DND-41 (cell line): ENCODE measurements around the gene USP24.

ENCODE experiments used
- ATAC-seq: fragments of 200-7000 bp; cut with Tn5 transposase; 3 replicates; pipeline ENCODE4 v1.9.1; 2021; ENCODE audit warnings: low read depth; ENCODE audit not compliant: insufficient read depth
- DNase-seq: peaks from one replicate; pipeline ENCODE4 v3.0.0-alpha.2; 2020
- H2AFZ ChIP-seq: 2 replicates; pipeline ENCODE4 v1.6.0; 2012; ENCODE audit warnings: low read depth, low read length
- H3K27ac ChIP-seq: 2 replicates; pipeline ENCODE4 v1.5.1; 2012; ENCODE audit warnings: low read length, inconsistent platforms
- H3K27me3 ChIP-seq: fragments of 200-600 bp; sonication (generic); 2 replicates; pipeline ENCODE4 v1.6.0; 2012; ENCODE audit warnings: low read length, mild to moderate bottlenecking, inconsistent platforms; ENCODE audit not compliant: insufficient read depth, poor library complexity
- H3K36me3 ChIP-seq: 2 replicates; pipeline ENCODE4 v1.5.1; 2012; ENCODE audit warnings: low read length, inconsistent platforms; ENCODE audit not compliant: insufficient read depth
- H3K4me1 ChIP-seq: 2 replicates; pipeline ENCODE4 v1.5.1; 2012; ENCODE audit warnings: mild to moderate bottlenecking, low read length; ENCODE audit not compliant: insufficient read depth
- H3K4me2 ChIP-seq: 2 replicates; pipeline ENCODE4 v1.6.0; 2012; ENCODE audit warnings: mild to moderate bottlenecking, moderate library complexity, low read length, inconsistent platforms; ENCODE audit not compliant: insufficient read depth
- H3K4me3 ChIP-seq, 2 experiments: fragments of 200-600 bp in 1 of 2; shearing (Covaris generic) in 1 of 2; 2 replicates each; pipeline ENCODE4 v1.5.1; 2012 to 2016; ENCODE audit warnings: inconsistent platforms in 2 of 2, low read length in 2 of 2, mild to moderate bottlenecking in 2 of 2, low read depth in 1 of 2, moderate library complexity in 1 of 2
- H3K79me2 ChIP-seq: 2 replicates; pipeline ENCODE4 v1.6.0; 2012; ENCODE audit warnings: low read length, inconsistent platforms; ENCODE audit not compliant: insufficient read depth
- H3K9ac ChIP-seq: 2 replicates; pipeline ENCODE4 v1.6.0; 2012; ENCODE audit warnings: low read depth, mild to moderate bottlenecking, inconsistent platforms, low read length, moderate library complexity
- H3K9me3 ChIP-seq: 2 replicates; pipeline ENCODE4 v1.5.1; 2012; ENCODE audit warnings: low read length, moderate library complexity, mild to moderate bottlenecking, inconsistent platforms; ENCODE audit not compliant: insufficient read depth, severe bottlenecking
- H4K20me1 ChIP-seq: 2 replicates; pipeline ENCODE4 v1.6.0; 2012; ENCODE audit warnings: low read length; ENCODE audit not compliant: insufficient read depth
- EZH2 ChIP-seq: IDR thresholded peaks from 3 replicates; pipeline ENCODE4 v1.6.1; 2012; ENCODE audit warnings: borderline replicate concordance, low read depth, mild to moderate bottlenecking, moderate library complexity, low read length, inconsistent platforms; ENCODE audit not compliant: severe bottlenecking
- TF ChIP-seq, protein P1 (sequence below): IDR thresholded peaks from 2 replicates; pipeline ENCODE4 v1.5.1; 2012; ENCODE audit warnings: borderline replicate concordance, low read length, moderate library complexity, mild to moderate bottlenecking; ENCODE audit not compliant: poor library complexity, severe bottlenecking; ENCODE audit errors: extremely low read depth

USP24 gene

DNA sequence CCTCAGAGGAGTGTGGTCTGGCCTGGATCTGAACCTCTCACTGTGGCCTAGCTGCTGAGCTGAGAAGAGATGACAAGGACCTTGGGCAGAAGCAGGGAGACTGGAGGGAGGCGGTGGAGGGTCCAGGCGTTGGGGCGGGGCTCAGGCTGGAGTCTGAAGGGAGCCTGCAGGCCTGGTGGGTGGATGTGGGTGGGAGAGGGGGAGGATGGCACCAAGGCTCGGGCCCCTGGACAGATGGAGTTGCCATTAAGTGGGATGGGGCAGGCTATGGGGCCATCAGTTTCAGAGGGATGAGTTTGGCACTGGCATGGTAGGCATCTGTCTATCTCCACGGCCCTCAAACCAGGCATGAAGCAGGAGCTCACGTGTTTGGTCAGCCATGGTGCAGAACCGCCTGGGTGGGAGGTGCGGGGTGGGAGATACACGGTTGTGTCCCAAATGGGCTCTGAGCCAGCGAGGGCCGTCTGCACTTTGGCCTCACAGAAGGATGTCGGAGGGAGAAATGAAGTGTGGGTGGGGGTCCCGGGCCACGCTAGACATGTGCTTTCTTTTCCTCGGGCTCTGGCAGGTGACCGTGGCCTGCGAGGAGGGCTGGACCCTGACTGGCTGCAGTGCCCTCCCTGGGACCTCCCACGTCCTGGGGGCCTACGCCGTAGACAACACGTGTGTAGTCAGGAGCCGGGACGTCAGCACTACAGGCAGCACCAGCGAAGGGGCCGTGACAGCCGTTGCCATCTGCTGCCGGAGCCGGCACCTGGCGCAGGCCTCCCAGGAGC lies 152.2 kb downstream of the USP24 start:
- Histone ChIP-seq H3K9ac (no peak overlapping the region), H3K27me3 (no peaks in the 10 kb centered on the region), H3K4me3 (no peak overlapping the region), H3K9me3 (no peaks in the 10 kb centered on the region), H3K27ac (no peak overlapping the region), H2AFZ (no peak overlapping the region), H3K36me3 (peaks cover 16% of the 10 kb centered on the region), H3K4me1 (no peaks in the 10 kb centered on the region), H3K79me2 (no peaks in the 10 kb centered on the region), H4K20me1 (no peaks in the 10 kb centered on the region), H3K4me2 (no peak overlapping the region)
- ATAC-seq (no peak), DNase-seq (no peak)
- TF ChIP-seq, protein P1, sequence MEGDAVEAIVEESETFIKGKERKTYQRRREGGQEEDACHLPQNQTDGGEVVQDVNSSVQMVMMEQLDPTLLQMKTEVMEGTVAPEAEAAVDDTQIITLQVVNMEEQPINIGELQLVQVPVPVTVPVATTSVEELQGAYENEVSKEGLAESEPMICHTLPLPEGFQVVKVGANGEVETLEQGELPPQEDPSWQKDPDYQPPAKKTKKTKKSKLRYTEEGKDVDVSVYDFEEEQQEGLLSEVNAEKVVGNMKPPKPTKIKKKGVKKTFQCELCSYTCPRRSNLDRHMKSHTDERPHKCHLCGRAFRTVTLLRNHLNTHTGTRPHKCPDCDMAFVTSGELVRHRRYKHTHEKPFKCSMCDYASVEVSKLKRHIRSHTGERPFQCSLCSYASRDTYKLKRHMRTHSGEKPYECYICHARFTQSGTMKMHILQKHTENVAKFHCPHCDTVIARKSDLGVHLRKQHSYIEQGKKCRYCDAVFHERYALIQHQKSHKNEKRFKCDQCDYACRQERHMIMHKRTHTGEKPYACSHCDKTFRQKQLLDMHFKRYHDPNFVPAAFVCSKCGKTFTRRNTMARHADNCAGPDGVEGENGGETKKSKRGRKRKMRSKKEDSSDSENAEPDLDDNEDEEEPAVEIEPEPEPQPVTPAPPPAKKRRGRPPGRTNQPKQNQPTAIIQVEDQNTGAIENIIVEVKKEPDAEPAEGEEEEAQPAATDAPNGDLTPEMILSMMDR, result no peak
- no peak for TF ChIP-seq EZH2

GRCh38 chr1:55061706-55062321 lies 153.3 kb downstream of the USP24 start:
- no peak for TF ChIP-seq EZH2
- TF ChIP-seq, protein P1, result no peak
- peaks cover 5% of the 10 kb centered on the region; the same call in 1 of the 2 replicates for H3K36me3 ChIP-seq

DNA sequence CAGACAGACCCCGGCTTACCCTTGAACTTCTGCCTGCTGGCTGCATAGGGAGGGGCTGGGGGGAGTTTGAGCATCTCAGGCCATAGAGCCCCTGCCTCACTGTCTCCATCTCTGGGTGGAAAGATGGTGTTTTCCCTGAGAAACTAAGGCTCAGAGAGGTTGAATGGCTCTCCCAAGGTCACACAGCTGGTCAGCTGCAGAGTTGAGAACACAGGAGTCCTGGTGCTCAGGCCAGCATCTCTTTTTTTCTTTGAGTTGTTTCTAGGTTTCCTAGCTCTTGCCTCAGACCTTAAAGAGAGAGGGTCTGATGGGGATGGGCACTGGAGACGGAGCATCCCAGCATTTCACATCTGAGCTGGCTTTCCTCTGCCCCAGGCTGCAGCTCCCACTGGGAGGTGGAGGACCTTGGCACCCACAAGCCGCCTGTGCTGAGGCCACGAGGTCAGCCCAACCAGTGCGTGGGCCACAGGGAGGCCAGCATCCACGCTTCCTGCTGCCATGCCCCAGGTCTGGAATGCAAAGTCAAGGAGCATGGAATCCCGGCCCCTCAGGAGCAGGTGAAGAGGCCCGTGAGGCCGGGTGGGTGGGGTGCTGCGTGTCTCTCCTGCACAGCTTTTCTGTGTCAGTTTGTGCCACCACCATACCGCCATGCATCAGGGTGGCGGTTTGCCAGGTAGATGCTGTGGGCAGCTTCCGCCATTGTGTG lies 154.0 kb downstream of the USP24 start:
- TF ChIP-seq, protein P1, result no peak
- no peak for TF ChIP-seq EZH2
- ATAC-seq (no peak), DNase-seq (no peak)
- H3K79me2 ChIP-seq, result no peaks in the 10 kb centered on the region
- no peaks in the 10 kb centered on the region for H4K20me1 ChIP-seq
- H3K27ac ChIP-seq, result no peak overlapping the region
- H3K4me2 ChIP-seq, result no peak overlapping the region
- H3K27me3 ChIP-seq, result no peaks in the 10 kb centered on the region
- H3K9ac ChIP-seq, result no peak overlapping the region
- H2AFZ ChIP-seq, result no peak overlapping the region
- no peak overlapping the region for H3K4me3 ChIP-seq
- H3K4me1 ChIP-seq, result no peaks in the 10 kb centered on the region
- H3K9me3 ChIP-seq, result no peaks in the 10 kb centered on the region
- no peaks in the 10 kb centered on the region for H3K36me3 ChIP-seq

More at GRCh38 chr1:55061706-55062321, 153.3 kb downstream of the USP24 start:
- ATAC-seq (no peak), DNase-seq (no peak)
- Histone ChIP-seq H3K27ac (no peak overlapping the region), H3K4me2 (no peak overlapping the region), H3K4me3 (no peak overlapping the region), H4K20me1 (no peaks in the 10 kb centered on the region), H3K79me2 (no peaks in the 10 kb centered on the region), H3K9ac (no peak overlapping the region), H3K4me1 (no peaks in the 10 kb centered on the region), H3K27me3 (no peaks in the 10 kb centered on the region), H3K9me3 (no peaks in the 10 kb centered on the region), H2AFZ (no peak overlapping the region)
